Measurements from ENCODE around the gene ZC3H18. TPM values are rescaled to one million over a fixed set of nuclear protein-coding genes. Genes with fewer than 3 reads are reported as not detected.

The ZC3H18 gene
- total and polyA plus RNA-seq, 2 of the 4 experiments (the other 2 are of a cell fraction), result 3.4 to 21.3 TPM

- Histone ChIP-seq H4K5ac (ENCODE audit: low read depth, low read length) (no peak overlapping the region), H3K56ac (ENCODE audit: extremely low read depth, insufficient read depth, low read length) (no peak overlapping the region), H3K36me3 (ENCODE audit: control insufficient read depth, insufficient read depth, low read length) (peaks cover 13% of the 10 kb centered on the region), H3K18ac (ENCODE audit: low read depth, low read length) (no peak overlapping the region), H3K23ac (ENCODE audit: low read depth, low read length) (no peak overlapping the region), H2AFZ (replicated peaks; ENCODE audit: low read length, poor library complexity) (peak overlapping the region; percentile 32), H3K9ac (ENCODE audit: low read depth, low read length) (no peak overlapping the region), H3K4me1 (ENCODE audit: control insufficient read depth, insufficient read depth, low read length) (peaks cover 5% of the 10 kb centered on the region; the same call in 1 of the 2 replicates), H2BK120ac (ENCODE audit: low read depth, low read length) (no peak overlapping the region), H2AK9ac (replicated peaks; ENCODE audit: low read depth, low read length, poor library complexity) (peak overlapping the region; percentile 28), H2BK15ac (ENCODE audit: low read depth, low read length) (no peak overlapping the region), H3K9me3 (ENCODE audit: control insufficient read depth, insufficient read depth, low read length) (no peaks in the 10 kb centered on the region), H4K20me1 (ENCODE audit: insufficient read depth, low read length) (peaks cover 3% of the 10 kb centered on the region; the same call in 1 of the 2 replicates), H3K9me1 (ENCODE audit: insufficient read depth, low read length) (no peaks in the 10 kb centered on the region), H3K27ac (ENCODE audit: insufficient read depth, low read length) (no peak overlapping the region), H3K14ac (replicated peaks; ENCODE audit: low read depth, low read length) (no peak overlapping the region), H3K27me3 (ENCODE audit: control insufficient read depth, insufficient read depth, low read length) (no peaks in the 10 kb centered on the region), H2BK5ac (ENCODE audit: low read depth, low read length, poor library complexity, severe bottlenecking) (no peak overlapping the region), H4K91ac (ENCODE audit: insufficient read depth, low read depth, low read length) (no peak overlapping the region), H2BK20ac (ENCODE audit: low read depth, low read length) (no peak overlapping the region), H4K8ac (ENCODE audit: low read depth in 2 of 2, low read length in 2 of 2) (no peak overlapping the region), H3K4me3 (ENCODE audit: insufficient read depth, low read depth, low read length) (no peak overlapping the region), H2AK5ac (ENCODE audit: low read depth, low read length) (no peak overlapping the region), H3K4ac (ENCODE audit: low read depth, low read length) (no peak overlapping the region), H3K4me2 (ENCODE audit: low read depth, low read length) (no peak overlapping the region), H3K79me1 (ENCODE audit: low read depth in 1 of 2, low read length in 2 of 2) (peaks cover 0 to 28% of the 10 kb centered on the region in 2 experiments; a peak in 3 of 4 replicates)
- in situ Hi-C loops (cut with MboI; ENCODE audit: low sequenced_read_pairs) (no loop called here), dilution Hi-C loops (cut with HindIII; ENCODE audit: low sequenced_read_pairs, unreplicated experiment) (no loop called here), intact Hi-C loops (cut with micrococcal nuclease) (no loop called here)
- no TSS peak for BruUV-seq (replicated peaks)
- ChIA-PET POLR2A (ENCODE audit: unreplicated experiment) (no interaction called here), CTCF (no interaction called here)
- no peak for DNase-seq
- WGBS, 2 experiments (ENCODE audit: extremely low coverage in 2 of 2, insufficient read length in 1 of 2), result 93% methylated on average over 25 of the region's 28 CpGs; no CpG with 5 or more reads in 1 of the 2 experiments
- TF ChIP-seq POLR2A (IDR thresholded peaks at IDR 0.05; ENCODE audit: low read depth, low read length), result no peak
- no peak for TF ChIP-seq MAZ (IDR thresholded peaks at IDR 0.05; ENCODE audit: borderline replicate concordance, low read depth, low read length)
- TF ChIP-seq CEBPB (IDR thresholded peaks at IDR 0.05; ENCODE audit: low read depth, low read length), result no peak
- no peak for TF ChIP-seq RAD21 (IDR thresholded peaks at IDR 0.05; ENCODE audit: low read length)
- no peak for ATAC-seq (ENCODE audit: low read depth)
Measured at GRCh38 chr16:88654363-88655052, 84.3 kb downstream of the ZC3H18 start.
